Mesodermal cell (in vitro differentiated cells): Measurements from ENCODE around the gene DENND4A.

Experiments used
- H3K27ac ChIP-seq: 2 replicates; pipeline ENCODE4 v1.7.0; 2013; ENCODE audit warnings: mild to moderate bottlenecking, low read depth, low read length, moderate library complexity; ENCODE audit not compliant: severe bottlenecking
- H3K36me3 ChIP-seq: 2 replicates; pipeline ENCODE4 v1.7.1; 2013; ENCODE audit warnings: mild to moderate bottlenecking, low read length, moderate library complexity; ENCODE audit not compliant: control insufficient read depth, insufficient read depth
- H3K4me1 ChIP-seq: one replicate; pipeline ENCODE4 v1.7.1; 2013; ENCODE audit warnings: mild to moderate bottlenecking, low read length; ENCODE audit not compliant: insufficient read depth, control insufficient read depth, poor library complexity, severe bottlenecking
- H3K4me3 ChIP-seq: 2 replicates; pipeline ENCODE4 v1.7.0; 2013; ENCODE audit warnings: low read length, control low read depth, mild to moderate bottlenecking; ENCODE audit not compliant: insufficient read depth, poor library complexity, severe bottlenecking; ENCODE audit errors: extremely low read depth
- H3K9me3 ChIP-seq: 2 replicates; pipeline ENCODE4 v1.7.1; 2013; ENCODE audit warnings: mild to moderate bottlenecking, low read length, moderate library complexity; ENCODE audit not compliant: control insufficient read depth
- WGBS, 2 experiments: methylation state at CpG; one replicate each; pipeline ENCODE4 v1.1.5; 2013; ENCODE audit warnings: missing lambda C conversion rate in 2 of 2; ENCODE audit not compliant: insufficient coverage in 2 of 2; 5-methylcytosine and 5-hydroxymethylcytosine counted together

Gene DENND4A

GRCh38 chr15:65650312-65651041 is 141.6 kb downstream of the DENND4A start:
- peaks cover 4% of the 10 kb centered on the region for H3K4me1 ChIP-seq
- H3K4me3 ChIP-seq, result no peak overlapping the region
- H3K36me3 ChIP-seq, result peaks cover 6% of the 10 kb centered on the region
- 88 to 97% methylated on average over 10 to 12 of the region's 12 CpGs for WGBS, 2 experiments
- H3K27ac ChIP-seq, result no peak overlapping the region
- no peaks in the 10 kb centered on the region for H3K9me3 ChIP-seq

GRCh38 chr15:65646486-65646885 is 145.6 kb downstream of the DENND4A start:
- WGBS, 2 experiments, result 83 to 100% methylated on average over 2 of the region's 4 CpGs
- Histone ChIP-seq H3K4me1 (peaks cover 10% of the 10 kb centered on the region), H3K4me3 (no peak overlapping the region), H3K36me3 (no peaks in the 10 kb centered on the region), H3K9me3 (no peaks in the 10 kb centered on the region), H3K27ac (no peak overlapping the region)

GRCh38 chr15:65645392-65645791 is 146.7 kb downstream of the DENND4A start:
- Histone ChIP-seq H3K9me3 (no peaks in the 10 kb centered on the region), H3K27ac (no peak overlapping the region), H3K4me3 (no peak overlapping the region), H3K36me3 (no peaks in the 10 kb centered on the region), H3K4me1 (peaks cover 10% of the 10 kb centered on the region)
- 86 to 100% methylated on average over 1 to 2 of the region's 4 CpGs for WGBS, 2 experiments

- 100% methylated on average over 4 of the region's 4 CpGs for WGBS, 2 experiments
- Histone ChIP-seq H3K9me3 (no peaks in the 10 kb centered on the region), H3K4me3 (no peak overlapping the region), H3K4me1 (peaks cover 10% of the 10 kb centered on the region), H3K27ac (no peak overlapping the region), H3K36me3 (no peaks in the 10 kb centered on the region)
Observed at GRCh38 chr15:65644282-65644681, 147.8 kb downstream of the DENND4A start.

- no peaks in the 10 kb centered on the region for H3K36me3 ChIP-seq
- no peaks in the 10 kb centered on the region for H3K9me3 ChIP-seq
- H3K4me1 ChIP-seq, result peaks cover 10% of the 10 kb centered on the region
- H3K4me3 ChIP-seq, result no peak overlapping the region
- no peak overlapping the region for H3K27ac ChIP-seq
- WGBS, 2 experiments, result 86% methylated on average over 4 of the region's 6 CpGs
Observed at GRCh38 chr15:65642594-65642993, 149.5 kb downstream of the DENND4A start.

GRCh38 chr15:65641768-65642475 is 150.2 kb downstream of the DENND4A start:
- Histone ChIP-seq H3K9me3 (no peaks in the 10 kb centered on the region), H3K36me3 (no peaks in the 10 kb centered on the region), H3K4me1 (peaks cover 10% of the 10 kb centered on the region), H3K4me3 (no peak overlapping the region), H3K27ac (no peak overlapping the region)
- WGBS, 2 experiments, result 83 to 90% methylated on average over 6 of the region's 6 CpGs

- no peaks in the 10 kb centered on the region for H3K9me3 ChIP-seq
- WGBS, 2 experiments, result 87 to 92% methylated on average over 6 of the region's 6 CpGs
- H3K27ac ChIP-seq, result no peak overlapping the region
- H3K4me1 ChIP-seq, result peaks cover 10% of the 10 kb centered on the region
- H3K4me3 ChIP-seq, result no peak overlapping the region
- H3K36me3 ChIP-seq, result no peaks in the 10 kb centered on the region
Observed at GRCh38 chr15:65639509-65639908, 152.6 kb downstream of the DENND4A start.

- H3K27ac ChIP-seq, result no peak overlapping the region
- peaks cover 10% of the 10 kb centered on the region for H3K4me1 ChIP-seq
- H3K9me3 ChIP-seq, result no peaks in the 10 kb centered on the region
- no peaks in the 10 kb centered on the region for H3K36me3 ChIP-seq
- no peak overlapping the region for H3K4me3 ChIP-seq
- WGBS, 2 experiments, result 24 to 32% methylated on average over 2 of the region's 3 CpGs
Observed at GRCh38 chr15:65638681-65639089, 153.4 kb downstream of the DENND4A start.

- no peak overlapping the region for H3K4me3 ChIP-seq
- no peak overlapping the region for H3K27ac ChIP-seq
- no peaks in the 10 kb centered on the region for H3K36me3 ChIP-seq
- 89 to 92% methylated on average over 3 to 5 of the region's 5 CpGs for WGBS, 2 experiments
- H3K9me3 ChIP-seq, result no peaks in the 10 kb centered on the region
- peaks cover 10% of the 10 kb centered on the region for H3K4me1 ChIP-seq
Observed at GRCh38 chr15:65638109-65638508, 154.0 kb downstream of the DENND4A start.

GRCh38 chr15:65634356-65634755 is 157.7 kb downstream of the DENND4A start:
- WGBS, 2 experiments, result no CpG with 5 or more reads among the region's 1 CpG
- no peaks in the 10 kb centered on the region for H3K4me1 ChIP-seq
- H3K4me3 ChIP-seq, result no peak overlapping the region
- no peak overlapping the region for H3K27ac ChIP-seq
- H3K36me3 ChIP-seq, result no peaks in the 10 kb centered on the region
- no peaks in the 10 kb centered on the region for H3K9me3 ChIP-seq

GRCh38 chr15:65633752-65634151 is 158.3 kb downstream of the DENND4A start:
- Histone ChIP-seq H3K4me3 (no peak overlapping the region), H3K4me1 (no peaks in the 10 kb centered on the region), H3K36me3 (no peaks in the 10 kb centered on the region), H3K9me3 (no peaks in the 10 kb centered on the region), H3K27ac (no peak overlapping the region)
- WGBS, 2 experiments, result 83 to 97% methylated on average over 2 of the region's 2 CpGs
